BJ (cell line): Measurements from ENCODE around the gene FRYL. TPM values are rescaled to one million over a fixed set of nuclear protein-coding genes. Genes with fewer than 3 reads are reported as not detected.

ENCODE experiments used
- CTCF ChIA-PET: fragments of 350-600 bp; formaldehyde crosslinking; extraction: SDS; loops from one replicate; lab custom pipeline; 2021; ENCODE audit warnings: antibody characterized with exemption, inconsistent platforms; lab: Yijun Ruan, JAX
- POLR2A ChIA-PET: fragments of 300-600 bp; sonication (Branson Sonifier 250); formaldehyde crosslinking; extraction: SDS; loops from one replicate; lab custom pipeline; 2021; ENCODE audit warnings: antibody characterized with exemption; lab: Charles Lee
- DNase-seq: peaks from one replicate; pipeline ENCODE4 v3.0.0-alpha.2; 2011; ENCODE audit warnings: low read depth
- H3K27me3 ChIP-seq: 2 replicates; pipeline ENCODE4 v1.6.0; 2011; ENCODE audit warnings: low read length; ENCODE audit not compliant: control insufficient read depth, insufficient read depth
- H3K36me3 ChIP-seq: 2 replicates; pipeline ENCODE4 v1.5.1; 2011; ENCODE audit warnings: low read length; ENCODE audit not compliant: control insufficient read depth, insufficient read depth
- H3K4me3 ChIP-seq: 2 replicates; pipeline ENCODE4 v1.5.1; 2011; ENCODE audit warnings: low read depth, mild to moderate bottlenecking, control low read depth, low read length
- polyA plus RNA-seq: library from polyadenylated mRNA; depleted of rRNA; stranded (reverse); fragments of >200 nt; gene quantifications from 2 replicates; pipeline ENCODE4 v1.2.3, GENCODE V29; 2011
- TF ChIP-seq, protein P1 (sequence below): IDR thresholded peaks from 2 replicates; pipeline ENCODE4 v1.5.1; 2011; ENCODE audit warnings: low read depth, mild to moderate bottlenecking, control low read depth, inconsistent platforms, low read length, moderate library complexity; ENCODE audit not compliant: insufficient read depth

Gene FRYL
- polyA plus RNA-seq, 1 experiment, result 12.6 TPM

GRCh38 chr4:48708610-48709009 lies 71.5 kb downstream of the FRYL start:
- POLR2A ChIA-PET, result no interaction called here
- Histone ChIP-seq H3K4me3 (no peak overlapping the region), H3K27me3 (no peaks in the 10 kb centered on the region), H3K36me3 (no peaks in the 10 kb centered on the region)
- CTCF ChIA-PET, result no interaction called here
- TF ChIP-seq, protein P1, sequence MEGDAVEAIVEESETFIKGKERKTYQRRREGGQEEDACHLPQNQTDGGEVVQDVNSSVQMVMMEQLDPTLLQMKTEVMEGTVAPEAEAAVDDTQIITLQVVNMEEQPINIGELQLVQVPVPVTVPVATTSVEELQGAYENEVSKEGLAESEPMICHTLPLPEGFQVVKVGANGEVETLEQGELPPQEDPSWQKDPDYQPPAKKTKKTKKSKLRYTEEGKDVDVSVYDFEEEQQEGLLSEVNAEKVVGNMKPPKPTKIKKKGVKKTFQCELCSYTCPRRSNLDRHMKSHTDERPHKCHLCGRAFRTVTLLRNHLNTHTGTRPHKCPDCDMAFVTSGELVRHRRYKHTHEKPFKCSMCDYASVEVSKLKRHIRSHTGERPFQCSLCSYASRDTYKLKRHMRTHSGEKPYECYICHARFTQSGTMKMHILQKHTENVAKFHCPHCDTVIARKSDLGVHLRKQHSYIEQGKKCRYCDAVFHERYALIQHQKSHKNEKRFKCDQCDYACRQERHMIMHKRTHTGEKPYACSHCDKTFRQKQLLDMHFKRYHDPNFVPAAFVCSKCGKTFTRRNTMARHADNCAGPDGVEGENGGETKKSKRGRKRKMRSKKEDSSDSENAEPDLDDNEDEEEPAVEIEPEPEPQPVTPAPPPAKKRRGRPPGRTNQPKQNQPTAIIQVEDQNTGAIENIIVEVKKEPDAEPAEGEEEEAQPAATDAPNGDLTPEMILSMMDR, result no peak
- DNase-seq, result no peak

- Histone ChIP-seq H3K27me3 (no peaks in the 10 kb centered on the region), H3K4me3 (no peak overlapping the region), H3K36me3 (no peaks in the 10 kb centered on the region)
- ChIA-PET CTCF (no interaction called here), POLR2A (no interaction called here)
- DNase-seq, result no peak
- TF ChIP-seq, protein P1, result no peak
These were observed 73.3 kb downstream of the FRYL start for GRCh38 chr4:48706736-48707135.

DNA sequence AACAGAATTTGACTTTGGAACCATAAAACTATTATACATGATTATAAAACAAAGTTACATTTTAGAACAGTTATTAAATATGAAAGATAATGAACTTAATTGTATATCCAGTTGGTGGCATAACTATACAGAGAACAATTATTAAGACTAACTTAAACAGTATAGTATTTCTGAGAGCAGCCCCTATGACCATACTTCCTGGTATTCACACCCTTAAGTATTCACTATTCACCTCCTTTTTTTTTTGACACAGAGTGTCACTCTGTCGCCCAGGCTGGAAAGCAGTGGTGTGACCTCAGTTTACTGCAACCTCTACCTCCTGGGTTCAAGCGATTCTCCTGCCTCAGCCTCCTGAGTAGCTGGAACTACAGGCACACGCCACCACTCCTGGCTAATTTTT lies 74.5 kb downstream of the FRYL start:
- no peak for DNase-seq
- H3K36me3 ChIP-seq, result no peaks in the 10 kb centered on the region
- no peaks in the 10 kb centered on the region for H3K27me3 ChIP-seq
- CTCF ChIA-PET, result no interaction called here
- H3K4me3 ChIP-seq, result no peak overlapping the region
- POLR2A ChIA-PET, result interaction anchor here (0.6 kb wide), 1 partner anchor 891 kb away, joined by 8 read pairs; no protein-coding TSS in a partner anchor
- TF ChIP-seq, protein P1, result no peak

DNA sequence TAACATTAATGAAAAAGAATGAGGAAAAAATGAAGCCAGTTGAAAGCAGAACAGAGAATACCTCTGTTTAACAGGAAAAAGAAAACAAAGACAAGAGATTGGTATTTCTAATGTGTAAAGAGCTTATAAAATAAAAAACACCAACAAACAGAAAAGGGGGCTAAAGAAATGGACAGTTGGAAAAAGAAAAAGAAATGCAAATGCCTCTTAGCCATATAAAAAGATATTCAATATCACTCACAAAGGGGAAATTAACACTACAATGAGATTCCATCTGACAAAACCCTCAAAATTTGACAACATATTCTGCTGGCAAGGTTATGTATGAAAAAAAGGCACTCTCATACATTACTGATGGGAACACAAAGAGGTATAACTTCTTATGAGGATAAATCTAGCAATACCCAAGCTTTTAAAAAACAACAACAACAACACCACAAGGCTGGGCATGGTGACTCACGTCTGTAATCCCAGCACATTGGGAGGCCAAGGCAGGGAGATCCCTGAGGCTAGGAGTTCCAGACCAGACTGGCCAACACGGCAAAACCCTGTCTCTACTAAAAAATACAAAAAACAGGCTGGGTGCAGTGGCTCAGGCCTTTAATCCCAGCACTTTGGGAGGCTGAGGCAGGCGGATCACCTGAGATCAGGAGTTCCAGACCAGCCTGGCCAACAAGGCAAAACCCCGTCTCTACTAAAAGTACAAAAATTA lies 75.8 kb downstream of the FRYL start:
- Histone ChIP-seq H3K27me3 (no peaks in the 10 kb centered on the region), H3K36me3 (no peaks in the 10 kb centered on the region), H3K4me3 (no peak overlapping the region)
- no peak for DNase-seq
- ChIA-PET POLR2A (interaction anchor here (0.7 kb wide), 1 partner anchor 95 kb away, joined by 7 read pairs; no protein-coding TSS in a partner anchor), CTCF (no interaction called here)
- TF ChIP-seq, protein P1, result no peak

GRCh38 chr4:48699475-48699874 lies 80.6 kb downstream of the FRYL start:
- ChIA-PET POLR2A (no interaction called here), CTCF (interaction anchor here (1.2 kb wide), 1 partner anchor 121 kb away, joined by 3 read pairs; no protein-coding TSS in a partner anchor)
- TF ChIP-seq, protein P1, result no peak
- Histone ChIP-seq H3K27me3 (no peaks in the 10 kb centered on the region), H3K36me3 (no peaks in the 10 kb centered on the region), H3K4me3 (no peak overlapping the region)
- DNase-seq, result no peak
